ENCODE results near the gene ASTN1. TPM values are rescaled to one million over a fixed set of nuclear protein-coding genes. Genes with fewer than 3 reads are reported as not detected.

ASTN1 gene
- total RNA-seq, 1 donor = not detected

DNA sequence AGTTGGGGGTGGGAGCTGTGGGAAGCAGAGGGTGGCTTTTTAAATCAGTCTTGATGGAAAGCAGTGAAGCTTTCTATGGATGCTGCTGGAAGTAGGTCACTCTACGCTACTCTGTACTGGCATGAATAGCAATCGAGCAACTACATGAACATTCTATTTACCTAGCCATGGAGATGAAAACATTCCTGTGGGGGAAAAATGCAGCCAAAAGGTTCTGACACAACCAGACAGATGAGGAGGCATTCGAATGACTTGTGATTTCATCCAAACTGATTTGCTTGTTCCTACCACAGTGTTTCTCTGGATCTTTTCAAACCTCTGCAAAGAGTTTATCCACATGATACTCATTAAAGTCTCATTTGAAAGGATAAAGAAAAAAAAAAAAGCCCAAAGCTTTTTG, 95.0 kb downstream of the ASTN1 start:
- H3K79me2 ChIP-seq (ENCODE audit: insufficient read depth, low read length) = no peaks in the 10 kb centered on the region
- no peak overlapping the region for H3K27ac ChIP-seq (ENCODE audit: low read depth, low read length)
- no peak overlapping the region for H3K4me3 ChIP-seq (ENCODE audit: insufficient read depth, low read length)
- H2AFZ ChIP-seq (ENCODE audit: low read length) = no peak overlapping the region
- TF ChIP-seq, protein P1, sequence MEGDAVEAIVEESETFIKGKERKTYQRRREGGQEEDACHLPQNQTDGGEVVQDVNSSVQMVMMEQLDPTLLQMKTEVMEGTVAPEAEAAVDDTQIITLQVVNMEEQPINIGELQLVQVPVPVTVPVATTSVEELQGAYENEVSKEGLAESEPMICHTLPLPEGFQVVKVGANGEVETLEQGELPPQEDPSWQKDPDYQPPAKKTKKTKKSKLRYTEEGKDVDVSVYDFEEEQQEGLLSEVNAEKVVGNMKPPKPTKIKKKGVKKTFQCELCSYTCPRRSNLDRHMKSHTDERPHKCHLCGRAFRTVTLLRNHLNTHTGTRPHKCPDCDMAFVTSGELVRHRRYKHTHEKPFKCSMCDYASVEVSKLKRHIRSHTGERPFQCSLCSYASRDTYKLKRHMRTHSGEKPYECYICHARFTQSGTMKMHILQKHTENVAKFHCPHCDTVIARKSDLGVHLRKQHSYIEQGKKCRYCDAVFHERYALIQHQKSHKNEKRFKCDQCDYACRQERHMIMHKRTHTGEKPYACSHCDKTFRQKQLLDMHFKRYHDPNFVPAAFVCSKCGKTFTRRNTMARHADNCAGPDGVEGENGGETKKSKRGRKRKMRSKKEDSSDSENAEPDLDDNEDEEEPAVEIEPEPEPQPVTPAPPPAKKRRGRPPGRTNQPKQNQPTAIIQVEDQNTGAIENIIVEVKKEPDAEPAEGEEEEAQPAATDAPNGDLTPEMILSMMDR (IDR thresholded peaks at IDR 0.05; ENCODE audit: extremely low read depth, low read depth, low read length) = no peak
- H3K36me3 ChIP-seq (ENCODE audit: insufficient read depth, low read length) = no peaks in the 10 kb centered on the region
- H4K20me1 ChIP-seq (ENCODE audit: insufficient read depth, low read length) = no peaks in the 10 kb centered on the region
- H3K27me3 ChIP-seq (ENCODE audit: insufficient read depth, low read length) = no peaks in the 10 kb centered on the region
- H3K4me2 ChIP-seq (ENCODE audit: insufficient read depth, low read length) = no peak overlapping the region
- no peaks in the 10 kb centered on the region for H3K9me3 ChIP-seq (ENCODE audit: low read depth, low read length)
- H3K4me1 ChIP-seq (ENCODE audit: insufficient read depth, low read length) = no peaks in the 10 kb centered on the region
- DNase-seq (ENCODE audit: insufficient read length, low spot score, missing footprints) = no peak

DNA sequence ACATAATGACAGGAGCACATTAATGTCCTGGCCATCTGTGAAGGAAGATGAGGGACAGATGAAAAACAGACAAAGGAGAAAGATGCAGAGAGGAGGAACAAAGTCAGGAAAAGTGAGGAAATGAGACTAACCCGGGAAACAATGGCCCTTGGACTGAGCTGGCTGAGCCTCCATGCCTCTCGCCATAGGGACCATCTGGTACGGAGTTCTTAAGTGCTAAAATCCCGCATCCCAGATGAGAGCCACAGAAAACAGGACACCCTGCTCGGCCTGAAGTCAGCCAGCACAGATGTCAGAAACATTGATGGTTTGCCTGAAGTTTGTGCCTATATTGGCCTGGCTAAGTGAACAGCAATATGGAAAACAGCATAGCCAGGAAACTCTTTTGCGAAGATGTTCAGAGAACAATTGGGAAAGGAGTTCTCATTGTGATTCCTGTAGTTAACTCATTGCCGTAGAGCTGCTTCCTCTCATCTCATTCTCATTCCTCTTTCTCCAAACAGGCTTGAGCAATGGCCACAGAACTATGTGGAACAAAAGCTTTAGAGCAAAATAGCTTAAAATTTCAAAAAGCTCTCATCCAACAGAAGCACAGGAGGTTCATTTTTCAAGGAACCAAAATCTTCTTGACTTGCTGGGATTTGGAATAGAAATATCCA, 96.6 kb downstream of the ASTN1 start:
- TF ChIP-seq, protein P1 (IDR thresholded peaks at IDR 0.05; ENCODE audit: extremely low read depth, low read depth, low read length) = no peak
- Histone ChIP-seq H3K4me2 (ENCODE audit: insufficient read depth, low read length) (no peak overlapping the region), H3K4me1 (ENCODE audit: insufficient read depth, low read length) (no peaks in the 10 kb centered on the region), H3K27ac (ENCODE audit: low read depth, low read length) (no peak overlapping the region), H3K4me3 (ENCODE audit: insufficient read depth, low read length) (no peak overlapping the region), H3K9me3 (ENCODE audit: low read depth, low read length) (no peaks in the 10 kb centered on the region), H2AFZ (ENCODE audit: low read length) (no peak overlapping the region), H4K20me1 (ENCODE audit: insufficient read depth, low read length) (no peaks in the 10 kb centered on the region), H3K27me3 (ENCODE audit: insufficient read depth, low read length) (no peaks in the 10 kb centered on the region), H3K36me3 (ENCODE audit: insufficient read depth, low read length) (no peaks in the 10 kb centered on the region), H3K79me2 (ENCODE audit: insufficient read depth, low read length) (no peaks in the 10 kb centered on the region)
- DNase-seq (ENCODE audit: insufficient read length, low spot score, missing footprints) = no peak

DNA sequence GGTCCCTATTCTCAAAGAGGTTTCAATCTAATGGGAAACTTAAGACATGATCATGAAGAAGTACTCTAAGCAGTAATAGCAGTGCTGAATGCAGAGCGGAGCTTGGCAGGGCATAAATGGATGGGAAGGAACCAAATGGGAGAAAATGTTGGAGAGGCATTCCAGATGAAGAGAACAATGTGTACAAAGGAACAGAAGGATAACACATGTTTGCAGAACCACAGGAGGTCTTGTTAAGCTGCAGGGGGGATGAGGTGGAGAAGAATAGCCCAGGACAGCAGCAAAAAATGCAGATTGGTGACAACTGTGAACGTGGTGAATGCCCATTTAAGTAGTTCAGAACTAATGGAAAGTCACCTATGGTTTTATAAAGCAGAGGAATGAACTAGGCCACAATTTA, 99.1 kb downstream of the ASTN1 start:
- DNase-seq (ENCODE audit: insufficient read length, low spot score, missing footprints) = no peak
- no peak overlapping the region for H2AFZ ChIP-seq (ENCODE audit: low read length)
- no peak overlapping the region for H3K27ac ChIP-seq (ENCODE audit: low read depth, low read length)

DNA sequence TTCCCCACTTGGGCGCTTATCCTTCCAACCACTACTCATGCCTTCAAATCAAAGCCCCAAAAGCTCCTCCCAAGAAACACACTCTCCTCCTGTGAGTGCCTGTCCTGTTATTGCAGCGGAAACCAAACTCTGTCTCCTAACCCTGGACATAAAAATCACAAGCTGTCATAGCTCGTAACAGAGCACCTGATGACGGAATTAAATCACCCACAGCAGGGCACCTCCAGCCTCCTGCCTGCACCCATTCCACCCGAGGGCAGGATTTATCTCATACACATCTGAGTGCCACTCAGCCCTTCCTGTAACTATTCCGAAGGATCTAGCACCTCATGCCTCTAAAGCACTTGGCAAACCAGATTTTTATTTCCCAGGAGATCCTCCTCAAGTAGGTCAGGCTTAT, 100.9 kb downstream of the ASTN1 start:
- Histone ChIP-seq H3K9me3 (ENCODE audit: low read depth, low read length) (no peaks in the 10 kb centered on the region), H3K27ac (ENCODE audit: low read depth, low read length) (no peak overlapping the region), H2AFZ (ENCODE audit: low read length) (no peak overlapping the region), H3K36me3 (ENCODE audit: insufficient read depth, low read length) (no peaks in the 10 kb centered on the region), H3K4me1 (ENCODE audit: insufficient read depth, low read length) (no peaks in the 10 kb centered on the region), H3K4me3 (ENCODE audit: insufficient read depth, low read length) (no peak overlapping the region), H3K27me3 (ENCODE audit: insufficient read depth, low read length) (no peaks in the 10 kb centered on the region), H3K79me2 (ENCODE audit: insufficient read depth, low read length) (no peaks in the 10 kb centered on the region), H4K20me1 (ENCODE audit: insufficient read depth, low read length) (no peaks in the 10 kb centered on the region), H3K4me2 (ENCODE audit: insufficient read depth, low read length) (no peak overlapping the region)
- no peak for DNase-seq (ENCODE audit: insufficient read length, low spot score, missing footprints)
- TF ChIP-seq, protein P1 (IDR thresholded peaks at IDR 0.05; ENCODE audit: extremely low read depth, low read depth, low read length) = no peak

More for the DNA sequence above, 99.1 kb downstream of the ASTN1 start:
- H3K79me2 ChIP-seq (ENCODE audit: insufficient read depth, low read length) = no peaks in the 10 kb centered on the region
- H3K36me3 ChIP-seq (ENCODE audit: insufficient read depth, low read length) = no peaks in the 10 kb centered on the region
- H3K4me1 ChIP-seq (ENCODE audit: insufficient read depth, low read length) = no peaks in the 10 kb centered on the region
- H3K9me3 ChIP-seq (ENCODE audit: low read depth, low read length) = no peaks in the 10 kb centered on the region
- H4K20me1 ChIP-seq (ENCODE audit: insufficient read depth, low read length) = no peaks in the 10 kb centered on the region
- H3K4me2 ChIP-seq (ENCODE audit: insufficient read depth, low read length) = no peak overlapping the region
- TF ChIP-seq, protein P1 (IDR thresholded peaks at IDR 0.05; ENCODE audit: extremely low read depth, low read depth, low read length) = no peak
- no peak overlapping the region for H3K4me3 ChIP-seq (ENCODE audit: insufficient read depth, low read length)
- no peaks in the 10 kb centered on the region for H3K27me3 ChIP-seq (ENCODE audit: insufficient read depth, low read length)

All from osteoblast (primary cell).